Bronchial epithelial cell (primary cell): ENCODE results near the gene ANKRD18A. TPM values are rescaled to one million over a fixed set of nuclear protein-coding genes. Genes with fewer than 3 reads are reported as not detected.

Experiments
- DNase-seq: peaks from one replicate; pipeline ENCODE4 v3.0.0-alpha.2; 2010; ENCODE audit warnings: low read depth
- FAIRE-seq: peaks from 2 replicates; lab custom pipeline; 2011; peaks lifted over from hg19 to GRCh38; lab: Jason Lieb, UNC
- H3K27me3 ChIP-seq: 2 replicates; pipeline ENCODE4 v1.5.1; 2011; ENCODE audit warnings: low read length; ENCODE audit not compliant: control insufficient read depth, insufficient read depth
- H3K36me3 ChIP-seq: 2 replicates; pipeline ENCODE4 v1.5.1; 2011; ENCODE audit warnings: low read length; ENCODE audit not compliant: control insufficient read depth, insufficient read depth
- H3K4me3 ChIP-seq: 2 replicates; pipeline ENCODE4 v1.5.1; 2011; ENCODE audit warnings: mild to moderate bottlenecking, low read depth, low read length, control low read depth
- total RNA-seq: library from RNA; depleted of rRNA; stranded (reverse); fragments of >200 nt; gene quantifications from 2 replicates; pipeline ENCODE4 v1.2.1, GENCODE V29; 2014
- TF ChIP-seq, protein P1 (sequence below): IDR thresholded peaks from 2 replicates; pipeline ENCODE4 v1.5.1; 2011; ENCODE audit warnings: mild to moderate bottlenecking, moderate library complexity, low read length, control low read depth, inconsistent platforms; ENCODE audit not compliant: insufficient read depth, severe bottlenecking

ANKRD18A gene
- total RNA-seq, result 1.6 and 3.3 TPM in 2 replicates

DNA sequence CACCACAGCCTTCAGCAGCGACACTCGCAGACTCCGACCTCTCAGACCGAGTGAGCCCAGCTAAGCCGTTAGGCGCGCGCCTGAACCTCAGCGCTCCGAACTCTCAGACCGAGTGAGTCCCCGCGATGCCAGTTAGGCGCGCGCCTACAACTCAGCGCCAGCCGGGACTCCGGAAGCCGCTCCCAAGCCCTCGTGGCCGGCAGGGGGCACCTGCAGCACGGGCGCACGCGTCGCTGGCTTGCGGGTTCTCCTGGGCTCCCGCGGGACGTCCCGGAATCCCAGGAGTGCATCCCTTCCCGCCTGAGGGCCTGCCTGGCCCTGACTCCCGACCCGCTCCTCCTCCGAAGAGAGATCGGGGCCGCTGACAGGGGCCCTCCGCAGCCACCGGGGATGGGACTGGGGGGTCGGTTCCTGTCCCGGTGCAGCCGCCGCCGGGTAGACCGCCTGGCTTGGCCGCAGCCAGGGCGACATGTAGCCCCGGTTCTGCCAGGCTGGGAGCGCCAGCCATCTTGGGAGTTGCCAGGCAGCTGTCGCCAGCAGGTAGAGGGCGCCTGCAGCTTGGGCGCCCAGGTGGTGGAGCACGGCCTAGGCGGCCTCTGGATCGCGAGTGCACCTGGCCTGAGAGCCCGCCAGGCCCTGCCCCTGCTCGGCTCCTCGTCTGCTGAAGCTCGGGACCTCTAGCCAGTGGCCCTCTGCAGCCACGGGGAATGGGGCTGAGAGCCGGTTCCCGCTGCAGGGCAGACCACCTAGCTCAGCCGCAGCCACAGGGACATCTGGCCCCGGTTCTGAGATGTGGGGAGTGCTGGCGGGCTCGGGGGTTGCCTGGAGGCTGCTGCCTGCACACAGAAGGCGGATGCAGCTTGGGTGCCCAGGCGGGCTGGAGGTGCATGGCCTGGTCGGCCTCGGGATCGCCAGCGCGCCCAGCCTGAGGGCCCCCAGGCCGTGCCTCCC, at the start of gene ANKRD18A:
ANKRD18A (minus strand) TSS at position 114 of the 951 bp plus-strand sequence. CDS start 311 bp downstream, outside the sequence.
- FAIRE-seq, result no peak
- TF ChIP-seq, protein P1, sequence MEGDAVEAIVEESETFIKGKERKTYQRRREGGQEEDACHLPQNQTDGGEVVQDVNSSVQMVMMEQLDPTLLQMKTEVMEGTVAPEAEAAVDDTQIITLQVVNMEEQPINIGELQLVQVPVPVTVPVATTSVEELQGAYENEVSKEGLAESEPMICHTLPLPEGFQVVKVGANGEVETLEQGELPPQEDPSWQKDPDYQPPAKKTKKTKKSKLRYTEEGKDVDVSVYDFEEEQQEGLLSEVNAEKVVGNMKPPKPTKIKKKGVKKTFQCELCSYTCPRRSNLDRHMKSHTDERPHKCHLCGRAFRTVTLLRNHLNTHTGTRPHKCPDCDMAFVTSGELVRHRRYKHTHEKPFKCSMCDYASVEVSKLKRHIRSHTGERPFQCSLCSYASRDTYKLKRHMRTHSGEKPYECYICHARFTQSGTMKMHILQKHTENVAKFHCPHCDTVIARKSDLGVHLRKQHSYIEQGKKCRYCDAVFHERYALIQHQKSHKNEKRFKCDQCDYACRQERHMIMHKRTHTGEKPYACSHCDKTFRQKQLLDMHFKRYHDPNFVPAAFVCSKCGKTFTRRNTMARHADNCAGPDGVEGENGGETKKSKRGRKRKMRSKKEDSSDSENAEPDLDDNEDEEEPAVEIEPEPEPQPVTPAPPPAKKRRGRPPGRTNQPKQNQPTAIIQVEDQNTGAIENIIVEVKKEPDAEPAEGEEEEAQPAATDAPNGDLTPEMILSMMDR, result peak; percentile 95
- H3K4me3 ChIP-seq, result peak within 1 kb of the TSS; percentile 76
- peak; percentile 81 for DNase-seq
- H3K36me3 ChIP-seq, result no peaks in the 10 kb centered on the region
- H3K27me3 ChIP-seq, result no peaks in the 10 kb centered on the region

DNA sequence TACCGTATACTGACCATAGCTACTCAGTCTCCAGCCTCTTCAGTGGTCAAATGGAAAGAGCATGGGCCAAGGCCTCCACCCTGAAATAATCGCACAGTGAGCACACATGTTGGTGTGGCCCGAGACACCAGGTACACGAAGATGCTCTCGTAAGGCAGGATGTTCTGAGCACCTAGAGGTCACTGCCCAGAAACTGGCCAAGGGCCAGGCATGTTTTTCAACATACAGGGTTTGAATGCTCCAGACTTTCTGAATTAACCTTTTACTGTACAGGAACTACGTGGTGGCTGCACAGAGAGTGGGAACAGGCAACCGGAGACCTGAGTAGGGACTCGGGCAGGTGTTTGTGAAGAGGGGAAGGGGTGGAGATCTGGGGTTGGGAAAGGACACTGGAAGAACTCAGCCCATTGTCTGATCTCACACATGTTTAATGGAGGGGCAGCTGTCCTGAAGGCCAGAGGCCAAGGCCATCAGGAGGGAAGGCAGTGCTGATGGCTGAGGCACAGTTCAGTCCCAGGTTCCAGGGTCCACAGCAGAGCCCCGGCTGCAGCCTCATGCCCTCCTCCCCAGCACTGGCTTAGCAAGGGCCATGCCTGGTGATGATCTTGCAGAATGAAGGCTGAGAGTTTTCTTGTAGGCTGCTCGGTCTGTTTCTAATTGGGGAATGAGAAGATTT, 48.5 kb upstream of the ANKRD18A start:
- TF ChIP-seq, protein P1, result no peak
- FAIRE-seq (no peak), DNase-seq (no peak)

DNA sequence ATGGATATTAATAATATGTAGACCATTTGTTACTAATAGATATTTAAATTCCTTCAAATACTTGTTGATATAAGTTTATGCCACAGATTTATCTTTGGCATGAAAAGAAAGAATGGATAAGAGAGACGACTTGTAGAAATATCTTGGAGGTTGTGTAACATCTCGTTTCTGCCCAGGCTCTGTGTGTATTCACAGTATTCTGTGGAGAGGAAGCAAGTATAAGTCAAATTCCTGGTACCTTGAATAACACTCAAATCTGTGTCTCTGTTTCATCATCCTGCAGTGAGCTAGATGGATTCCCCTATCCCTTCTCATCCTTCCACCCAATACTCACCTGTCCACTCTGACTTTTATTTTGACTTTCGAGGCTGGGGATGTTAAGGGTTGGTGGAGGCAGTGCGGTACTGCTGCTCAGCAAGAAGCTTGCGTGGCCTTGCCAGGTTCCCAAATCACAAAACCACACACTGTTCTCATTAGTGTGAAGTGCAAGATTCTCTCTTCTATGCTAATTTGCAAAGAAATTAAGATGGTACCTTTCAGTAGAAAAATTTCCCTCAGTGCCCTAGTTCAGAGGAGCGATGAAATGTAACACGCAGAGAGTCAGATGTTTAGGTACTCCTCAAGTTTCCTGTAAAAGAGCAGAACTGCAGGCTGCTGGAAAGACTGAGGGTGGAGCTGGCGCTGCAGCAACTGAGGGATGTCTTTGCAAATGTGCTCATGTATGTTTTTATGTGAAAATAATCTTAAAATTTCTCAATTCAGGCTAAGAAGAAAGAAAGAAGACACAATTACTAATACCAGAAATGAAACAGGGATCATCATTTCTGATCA, 42.6 kb upstream of the ANKRD18A start:
- FAIRE-seq, result no peak
- Histone ChIP-seq H3K27me3 (no peaks in the 10 kb centered on the region), H3K36me3 (no peaks in the 10 kb centered on the region), H3K4me3 (no peak overlapping the region)
- TF ChIP-seq, protein P1, result peak; percentile 28
- no peak for DNase-seq

More for the DNA sequence above, 48.5 kb upstream of the ANKRD18A start:
- Histone ChIP-seq H3K36me3 (no peaks in the 10 kb centered on the region), H3K27me3 (no peaks in the 10 kb centered on the region), H3K4me3 (no peak overlapping the region)

DNA sequence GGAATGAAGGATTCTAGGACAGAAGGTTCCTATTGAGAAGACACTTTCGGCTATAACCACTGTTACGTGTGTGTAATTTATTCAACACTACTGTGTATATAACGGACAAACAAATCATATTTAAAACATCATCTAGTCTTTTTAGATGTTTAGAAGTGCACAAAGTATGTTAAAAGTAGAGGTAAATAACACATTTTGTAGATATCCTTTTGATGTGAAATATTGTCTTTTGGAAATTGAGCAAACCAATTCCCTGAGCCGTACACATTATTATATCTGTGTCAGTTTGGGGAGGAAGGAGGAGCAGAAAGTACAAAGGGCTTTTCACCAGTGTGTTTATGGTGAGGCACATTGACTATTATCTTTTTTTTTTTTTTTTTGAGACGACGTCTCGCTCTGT, 39.1 kb upstream of the ANKRD18A start:
- Histone ChIP-seq H3K4me3 (no peak overlapping the region), H3K36me3 (no peaks in the 10 kb centered on the region), H3K27me3 (no peaks in the 10 kb centered on the region)
- DNase-seq (no peak), FAIRE-seq (no peak)
- TF ChIP-seq, protein P1, result no peak

DNA sequence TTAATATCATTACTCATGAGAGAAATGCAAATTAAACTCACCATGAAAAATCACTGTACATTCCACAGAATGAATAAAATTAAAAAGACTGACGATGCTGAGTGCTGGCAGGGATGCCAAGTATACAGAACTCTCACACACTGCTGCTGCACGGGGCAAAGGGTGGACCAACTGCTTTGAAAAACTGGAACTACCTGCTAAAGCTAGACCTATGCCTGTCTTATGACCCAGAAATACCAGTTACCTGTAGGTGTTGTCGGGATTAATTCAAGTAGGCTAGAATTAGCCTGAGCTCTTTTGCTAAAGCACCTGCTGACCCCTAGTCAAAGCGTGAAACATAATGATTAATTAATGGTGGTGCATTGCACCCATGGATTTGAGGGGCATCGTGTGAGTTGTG, 36.5 kb upstream of the ANKRD18A start:
- H3K27me3 ChIP-seq, result peaks cover 2% of the 10 kb centered on the region
- TF ChIP-seq, protein P1, result no peak
- no peak overlapping the region for H3K4me3 ChIP-seq
- no peaks in the 10 kb centered on the region for H3K36me3 ChIP-seq
- no peak for FAIRE-seq
- no peak for DNase-seq
